ENCODE data around the gene PTPRJ. TPM values are rescaled to one million over a fixed set of nuclear protein-coding genes. Genes with fewer than 3 reads are reported as not detected.
A peak's percentile ranks its signal among the peaks of the same experiment; 100 is the strongest.

Gene PTPRJ
- total and polyA plus RNA-seq, 5 donors from 2014 or later: 13.8 to 81.8 (median 19.0) TPM

DNA sequence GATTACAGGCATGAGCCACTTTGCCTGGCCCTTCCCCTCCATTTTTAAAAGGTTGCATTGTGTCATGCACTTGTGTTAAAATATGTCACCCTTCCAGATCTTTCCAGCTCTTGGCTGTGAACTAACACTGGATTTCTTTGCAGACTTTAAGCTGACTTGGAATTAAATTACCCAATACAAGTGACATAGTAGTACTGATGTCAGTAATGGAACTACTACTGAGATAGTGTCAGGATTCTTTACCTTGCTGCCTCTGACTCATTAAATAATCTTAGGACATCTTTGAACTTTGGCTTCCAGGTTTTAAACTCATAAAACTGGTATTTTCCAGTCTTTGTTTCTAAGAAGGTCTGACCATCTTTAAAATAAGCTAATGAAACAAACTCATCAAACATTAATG, 184.5 kb downstream of the PTPRJ start:
- DNase-seq (no peak), ATAC-seq (ENCODE audit: low read depth in 2 of 2) (no peak)
- H3K4me1 ChIP-seq (ENCODE audit: control insufficient read depth, insufficient read depth, low read length, poor library complexity, severe bottlenecking): no peaks in the 10 kb centered on the region
- no peaks in the 10 kb centered on the region for H3K9me3 ChIP-seq (ENCODE audit: control insufficient read depth in 2 of 2, low read length in 2 of 2)
- Mint-ChIP-seq H3K27me3 (no peaks in the 10 kb centered on the region), H3K4me3 (no peak overlapping the region), H3K27ac (peak overlapping the region in 1 of 3 donors; percentile 38), H3K9me3 (peaks cover 0 to 2% (median 0%) of the 10 kb centered on the region in 7 donors), H3K36me3 (peaks cover 59% of the 10 kb centered on the region), H3K4me1 (peaks cover 0 to 7% (median 2%) of the 10 kb centered on the region in 4 donors)
- H3K27me3 ChIP-seq (ENCODE audit: control insufficient read depth, insufficient read depth, low read length): no peaks in the 10 kb centered on the region
- no peak overlapping the region for H3K4me3 ChIP-seq (ENCODE audit: low read depth, low read length)
- H3K36me3 ChIP-seq (ENCODE audit: control insufficient read depth, insufficient read depth, low read length): peaks cover 79% of the 10 kb centered on the region
- no peak overlapping the region for H3K27ac ChIP-seq (ENCODE audit: insufficient read depth, low read length, poor library complexity, severe bottlenecking)

DNA sequence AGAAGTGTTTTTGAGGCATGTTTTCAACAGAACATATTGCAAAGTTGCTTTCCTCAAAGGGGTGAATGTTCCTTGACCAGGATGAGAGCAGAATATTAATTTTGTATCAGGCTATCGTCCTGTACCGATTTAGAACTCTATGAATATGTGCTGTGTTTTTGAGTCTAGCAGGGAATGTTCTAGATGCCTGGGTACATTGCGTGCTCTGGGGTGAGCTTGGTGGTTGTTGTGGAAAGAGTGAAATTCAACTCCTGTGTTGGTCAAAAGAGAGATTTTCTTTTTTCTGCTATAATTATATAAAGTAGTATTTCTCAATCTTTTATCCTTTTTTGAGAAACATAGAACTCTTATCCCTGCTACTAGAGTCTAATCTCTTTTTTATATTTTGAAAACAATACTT, 185.1 kb downstream of the PTPRJ start:
- DNase-seq (no peak), ATAC-seq (ENCODE audit: low read depth in 2 of 2) (no peak)
- no peaks in the 10 kb centered on the region for H3K9me3 ChIP-seq (ENCODE audit: control insufficient read depth in 2 of 2, low read length in 2 of 2)
- H3K27ac ChIP-seq (ENCODE audit: insufficient read depth, low read length, poor library complexity, severe bottlenecking): no peak overlapping the region
- no peak overlapping the region for H3K4me3 ChIP-seq (ENCODE audit: low read depth, low read length)
- peaks cover 0 to 7% (median 3%) of the 10 kb centered on the region in 4 donors for H3K4me1 Mint-ChIP-seq
- no peak overlapping the region for H3K27ac Mint-ChIP-seq
- H3K27me3 Mint-ChIP-seq: no peaks in the 10 kb centered on the region
- H3K4me3 Mint-ChIP-seq: no peak overlapping the region
- H3K9me3 Mint-ChIP-seq: peaks cover 0 to 2% (median 0%) of the 10 kb centered on the region in 7 donors
- H3K36me3 Mint-ChIP-seq: peaks cover 53% of the 10 kb centered on the region
- H3K36me3 ChIP-seq (ENCODE audit: control insufficient read depth, insufficient read depth, low read length): peaks cover 73% of the 10 kb centered on the region
- no peaks in the 10 kb centered on the region for H3K4me1 ChIP-seq (ENCODE audit: control insufficient read depth, insufficient read depth, low read length, poor library complexity, severe bottlenecking)
- no peaks in the 10 kb centered on the region for H3K27me3 ChIP-seq (ENCODE audit: control insufficient read depth, insufficient read depth, low read length)

GRCh38 chr11:48167380-48167779, 187.0 kb downstream of the PTPRJ start:
- DNase-seq (no peak), ATAC-seq (ENCODE audit: low read depth in 2 of 2) (no peak)
- peaks cover 51% of the 10 kb centered on the region for H3K36me3 Mint-ChIP-seq
- Histone ChIP-seq H3K27me3 (ENCODE audit: control insufficient read depth, insufficient read depth, low read length) (no peaks in the 10 kb centered on the region), H3K4me1 (ENCODE audit: control insufficient read depth, insufficient read depth, low read length, poor library complexity, severe bottlenecking) (no peaks in the 10 kb centered on the region), H3K36me3 (ENCODE audit: control insufficient read depth, insufficient read depth, low read length) (peaks cover 59% of the 10 kb centered on the region), H3K27ac (ENCODE audit: insufficient read depth, low read length, poor library complexity, severe bottlenecking) (no peak overlapping the region), H3K4me3 (ENCODE audit: low read depth, low read length) (no peak overlapping the region), H3K9me3 (ENCODE audit: control insufficient read depth in 2 of 2, low read length in 2 of 2) (no peaks in the 10 kb centered on the region)
- H3K4me1 Mint-ChIP-seq: peaks cover 0 to 21% (median 16%) of the 10 kb centered on the region in 4 donors
- H3K4me3 Mint-ChIP-seq: no peak overlapping the region
- no peak overlapping the region for H3K27ac Mint-ChIP-seq
- H3K27me3 Mint-ChIP-seq: no peaks in the 10 kb centered on the region
- peaks cover 0 to 2% (median 0%) of the 10 kb centered on the region in 7 donors for H3K9me3 Mint-ChIP-seq

- no peak for DNase-seq
- Mint-ChIP-seq H3K4me1 (peaks cover 0 to 27% (median 15%) of the 10 kb centered on the region in 4 donors), H3K9me3 (no peaks in the 10 kb centered on the region), H3K36me3 (peaks cover 39% of the 10 kb centered on the region), H3K27me3 (no peaks in the 10 kb centered on the region), H3K4me3 (no peak overlapping the region), H3K27ac (no peak overlapping the region)
- no peaks in the 10 kb centered on the region for H3K27me3 ChIP-seq (ENCODE audit: control insufficient read depth, insufficient read depth, low read length)
- H3K4me3 ChIP-seq (ENCODE audit: low read depth, low read length): no peak overlapping the region
- no peak for ATAC-seq (ENCODE audit: low read depth in 2 of 2)
- H3K9me3 ChIP-seq (ENCODE audit: control insufficient read depth in 2 of 2, low read length in 2 of 2): no peaks in the 10 kb centered on the region
- H3K4me1 ChIP-seq (ENCODE audit: control insufficient read depth, insufficient read depth, low read length, poor library complexity, severe bottlenecking): no peaks in the 10 kb centered on the region
- peaks cover 44% of the 10 kb centered on the region for H3K36me3 ChIP-seq (ENCODE audit: control insufficient read depth, insufficient read depth, low read length)
- H3K27ac ChIP-seq (ENCODE audit: insufficient read depth, low read length, poor library complexity, severe bottlenecking): no peak overlapping the region
Measured at GRCh38 chr11:48168815-48169214, 188.5 kb downstream of the PTPRJ start.

GRCh38 chr11:48169259-48169658, 188.9 kb downstream of the PTPRJ start:
- H3K27me3 Mint-ChIP-seq: no peaks in the 10 kb centered on the region
- H3K4me3 Mint-ChIP-seq: peak overlapping the region in 1 of 4 donors; percentile 29
- peaks cover 34% of the 10 kb centered on the region for H3K36me3 Mint-ChIP-seq
- H3K27ac ChIP-seq (ENCODE audit: insufficient read depth, low read length, poor library complexity, severe bottlenecking): no peak overlapping the region
- DNase-seq (no peak), ATAC-seq (ENCODE audit: low read depth in 2 of 2) (no peak)
- no peaks in the 10 kb centered on the region for H3K27me3 ChIP-seq (ENCODE audit: control insufficient read depth, insufficient read depth, low read length)
- peaks cover 0 to 27% (median 15%) of the 10 kb centered on the region in 4 donors for H3K4me1 Mint-ChIP-seq
- peaks cover 40% of the 10 kb centered on the region for H3K36me3 ChIP-seq (ENCODE audit: control insufficient read depth, insufficient read depth, low read length)
- no peaks in the 10 kb centered on the region for H3K4me1 ChIP-seq (ENCODE audit: control insufficient read depth, insufficient read depth, low read length, poor library complexity, severe bottlenecking)
- no peaks in the 10 kb centered on the region for H3K9me3 ChIP-seq (ENCODE audit: control insufficient read depth in 2 of 2, low read length in 2 of 2)
- H3K4me3 ChIP-seq (ENCODE audit: low read depth, low read length): no peak overlapping the region
- H3K9me3 Mint-ChIP-seq: no peaks in the 10 kb centered on the region
- peak overlapping the region in 1 of 3 donors; percentile 90 for H3K27ac Mint-ChIP-seq

DNA sequence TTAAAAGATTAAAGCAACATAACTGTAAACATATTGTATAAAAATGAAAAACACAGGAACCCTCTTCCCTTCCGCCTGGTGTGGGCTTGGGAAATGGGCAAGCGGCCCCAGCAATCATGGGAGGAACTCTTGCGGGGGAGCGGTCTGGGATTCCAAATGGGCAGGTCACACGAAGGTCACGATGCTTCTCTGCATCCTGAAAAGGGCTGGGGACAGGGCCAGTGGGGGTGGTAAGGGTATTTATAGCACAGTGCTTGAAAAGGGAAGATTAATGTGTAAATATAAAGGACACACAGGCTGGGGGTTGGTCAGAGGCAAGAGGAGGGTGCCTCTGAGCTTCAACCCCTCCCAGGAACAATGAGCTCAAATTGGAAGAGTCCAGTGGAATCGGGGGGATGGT, 189.4 kb downstream of the PTPRJ start:
- Mint-ChIP-seq H3K9me3 (no peaks in the 10 kb centered on the region), H3K27me3 (no peaks in the 10 kb centered on the region), H3K4me3 (peak overlapping the region in 1 of 4 donors; percentile 29), H3K27ac (peak overlapping the region; percentile 5 to 90 (median 55)), H3K36me3 (peaks cover 32% of the 10 kb centered on the region), H3K4me1 (peaks cover 0 to 27% (median 15%) of the 10 kb centered on the region in 4 donors)
- H3K27me3 ChIP-seq (ENCODE audit: control insufficient read depth, insufficient read depth, low read length): no peaks in the 10 kb centered on the region
- no peak overlapping the region for H3K4me3 ChIP-seq (ENCODE audit: low read depth, low read length)
- no peaks in the 10 kb centered on the region for H3K4me1 ChIP-seq (ENCODE audit: control insufficient read depth, insufficient read depth, low read length, poor library complexity, severe bottlenecking)
- ATAC-seq (ENCODE audit: low read depth in 2 of 2): no peak
- H3K27ac ChIP-seq (ENCODE audit: insufficient read depth, low read length, poor library complexity, severe bottlenecking): no peak overlapping the region
- peaks cover 37% of the 10 kb centered on the region for H3K36me3 ChIP-seq (ENCODE audit: control insufficient read depth, insufficient read depth, low read length)
- DNase-seq: no peak
- no peaks in the 10 kb centered on the region for H3K9me3 ChIP-seq (ENCODE audit: control insufficient read depth in 2 of 2, low read length in 2 of 2)

DNA sequence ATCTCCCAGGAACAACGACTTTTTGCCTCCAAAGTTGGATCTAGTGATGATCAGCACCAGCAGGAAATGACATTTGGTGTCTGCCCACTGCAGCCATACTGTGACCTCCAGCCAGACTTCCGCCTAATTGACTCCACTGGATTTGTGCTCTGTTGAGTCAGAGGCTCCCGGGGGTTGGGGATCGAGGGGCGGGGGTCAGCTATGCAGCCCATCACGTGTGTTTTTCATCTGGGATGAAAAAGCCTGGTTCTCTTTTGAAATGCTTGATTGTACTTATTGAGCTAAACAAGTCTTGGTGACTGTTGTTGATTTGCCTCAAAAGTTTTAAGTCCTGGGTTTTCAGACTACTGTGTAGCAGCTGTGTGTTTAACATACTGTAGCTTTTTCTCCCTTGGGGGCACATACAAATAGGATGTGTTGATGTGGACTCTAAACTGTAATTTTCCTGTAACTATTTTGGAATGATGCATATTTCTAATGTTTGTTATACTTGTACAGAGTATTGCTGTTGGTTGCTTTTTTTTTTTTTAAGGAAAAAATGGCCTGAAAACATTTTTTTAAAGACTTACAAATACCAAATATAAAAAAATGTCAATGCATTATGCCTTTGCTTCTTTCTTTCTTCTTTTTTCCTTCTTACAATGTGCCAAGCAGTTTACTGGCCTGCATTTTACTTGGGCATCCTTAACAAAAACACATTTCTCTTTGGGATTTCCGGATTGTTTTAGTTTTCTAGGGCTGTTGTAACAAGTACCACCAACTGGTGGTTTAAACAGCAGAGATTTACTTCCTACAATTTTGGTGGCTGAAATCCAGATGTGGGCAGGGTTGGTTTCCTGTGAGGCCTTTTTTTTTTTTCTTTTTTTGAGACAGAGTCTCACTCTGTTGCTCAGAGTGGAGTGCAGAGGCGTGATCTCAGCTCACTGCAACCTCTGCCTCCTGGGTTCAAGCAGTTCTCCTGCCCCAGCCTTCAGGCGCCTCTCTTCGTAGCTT, 190.2 kb downstream of the PTPRJ start:
- Histone ChIP-seq H3K4me1 (ENCODE audit: control insufficient read depth, insufficient read depth, low read length, poor library complexity, severe bottlenecking) (no peaks in the 10 kb centered on the region), H3K27me3 (ENCODE audit: control insufficient read depth, insufficient read depth, low read length) (no peaks in the 10 kb centered on the region), H3K9me3 (ENCODE audit: control insufficient read depth in 2 of 2, low read length in 2 of 2) (no peaks in the 10 kb centered on the region), H3K27ac (ENCODE audit: insufficient read depth, low read length, poor library complexity, severe bottlenecking) (no peak overlapping the region), H3K36me3 (ENCODE audit: control insufficient read depth, insufficient read depth, low read length) (peaks cover 29% of the 10 kb centered on the region), H3K4me3 (ENCODE audit: low read depth, low read length) (no peak overlapping the region)
- H3K4me1 Mint-ChIP-seq: peaks cover 0 to 30% (median 15%) of the 10 kb centered on the region in 4 donors
- H3K27ac Mint-ChIP-seq: peak overlapping the region; percentile 5 to 90 (median 38)
- DNase-seq (no peak), ATAC-seq (ENCODE audit: low read depth in 2 of 2) (no peak)
- peak overlapping the region in 1 of 4 donors; percentile 43 for H3K4me3 Mint-ChIP-seq
- no peaks in the 10 kb centered on the region for H3K9me3 Mint-ChIP-seq
- no peaks in the 10 kb centered on the region for H3K27me3 Mint-ChIP-seq
- H3K36me3 Mint-ChIP-seq: peaks cover 24% of the 10 kb centered on the region
